GM12872 (cell line): ENCODE data around the gene GARNL3.

Experiments
- TF ChIP-seq, protein P1 (sequence below): IDR thresholded peaks from 3 replicates; pipeline ENCODE4 v1.5.1; 2011; ENCODE audit warnings: low read depth, mild to moderate bottlenecking, low read length, moderate library complexity; ENCODE audit not compliant: insufficient read depth

GARNL3 gene

DNA sequence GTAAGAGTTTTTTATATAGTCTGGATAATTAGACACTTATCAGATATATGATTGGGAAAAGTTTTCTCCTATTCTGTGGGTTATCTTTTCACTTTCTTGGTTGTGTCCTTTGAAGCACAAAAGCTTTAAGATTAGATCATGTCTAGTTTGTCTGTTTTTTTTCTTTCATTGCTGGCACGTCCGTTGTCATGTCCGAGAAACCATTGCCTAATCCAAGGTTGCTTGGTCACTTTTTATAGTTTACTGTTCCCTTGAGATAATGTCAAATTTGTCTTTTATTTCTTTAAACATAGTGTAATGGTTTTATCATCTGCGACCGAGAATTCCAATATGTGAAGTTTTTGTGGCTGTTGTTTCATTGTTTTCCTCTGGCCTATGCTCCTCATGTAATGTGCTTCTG is 28.8 kb downstream of the GARNL3 start:
- TF ChIP-seq, protein P1, sequence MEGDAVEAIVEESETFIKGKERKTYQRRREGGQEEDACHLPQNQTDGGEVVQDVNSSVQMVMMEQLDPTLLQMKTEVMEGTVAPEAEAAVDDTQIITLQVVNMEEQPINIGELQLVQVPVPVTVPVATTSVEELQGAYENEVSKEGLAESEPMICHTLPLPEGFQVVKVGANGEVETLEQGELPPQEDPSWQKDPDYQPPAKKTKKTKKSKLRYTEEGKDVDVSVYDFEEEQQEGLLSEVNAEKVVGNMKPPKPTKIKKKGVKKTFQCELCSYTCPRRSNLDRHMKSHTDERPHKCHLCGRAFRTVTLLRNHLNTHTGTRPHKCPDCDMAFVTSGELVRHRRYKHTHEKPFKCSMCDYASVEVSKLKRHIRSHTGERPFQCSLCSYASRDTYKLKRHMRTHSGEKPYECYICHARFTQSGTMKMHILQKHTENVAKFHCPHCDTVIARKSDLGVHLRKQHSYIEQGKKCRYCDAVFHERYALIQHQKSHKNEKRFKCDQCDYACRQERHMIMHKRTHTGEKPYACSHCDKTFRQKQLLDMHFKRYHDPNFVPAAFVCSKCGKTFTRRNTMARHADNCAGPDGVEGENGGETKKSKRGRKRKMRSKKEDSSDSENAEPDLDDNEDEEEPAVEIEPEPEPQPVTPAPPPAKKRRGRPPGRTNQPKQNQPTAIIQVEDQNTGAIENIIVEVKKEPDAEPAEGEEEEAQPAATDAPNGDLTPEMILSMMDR, result no peak

DNA sequence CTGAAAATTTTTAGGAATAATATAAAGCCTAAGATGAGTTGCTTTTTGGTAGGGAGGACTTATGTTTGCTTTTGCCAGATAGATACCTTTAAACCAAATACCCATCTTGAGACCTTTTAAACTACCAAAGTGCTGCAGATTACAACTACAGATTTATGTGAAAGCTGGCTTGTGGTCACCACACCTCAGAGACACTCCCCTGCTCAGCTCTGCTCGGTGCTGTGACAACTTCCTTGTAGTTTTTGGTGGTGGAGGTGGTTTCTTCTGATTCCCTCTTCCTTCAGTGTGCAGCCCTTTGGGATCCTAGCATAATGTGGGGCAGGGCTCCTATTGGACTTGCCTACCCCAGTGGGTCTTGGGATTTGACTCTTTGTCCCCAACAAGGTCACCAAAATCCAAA is 29.2 kb downstream of the GARNL3 start:
- TF ChIP-seq, protein P1, result no peak

DNA sequence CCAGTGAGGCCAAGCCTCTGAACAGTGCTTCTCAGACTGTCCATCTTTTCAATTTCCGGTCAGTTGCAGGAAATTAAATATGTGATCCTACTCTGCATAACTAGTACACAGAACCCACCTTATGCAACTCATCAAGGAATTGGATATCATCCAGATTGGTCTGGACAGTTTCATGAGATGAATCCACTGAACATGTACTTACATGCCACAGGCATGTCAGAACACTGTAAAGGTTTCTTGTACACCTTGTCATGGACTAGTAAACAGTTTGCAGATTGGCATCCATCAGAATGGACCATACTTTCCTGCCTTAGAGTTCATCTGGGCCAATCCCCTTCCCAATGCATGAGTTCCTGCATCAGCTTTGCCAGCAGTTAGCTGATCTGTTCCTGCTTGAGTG is 30.4 kb downstream of the GARNL3 start:
- TF ChIP-seq, protein P1, result no peak

DNA sequence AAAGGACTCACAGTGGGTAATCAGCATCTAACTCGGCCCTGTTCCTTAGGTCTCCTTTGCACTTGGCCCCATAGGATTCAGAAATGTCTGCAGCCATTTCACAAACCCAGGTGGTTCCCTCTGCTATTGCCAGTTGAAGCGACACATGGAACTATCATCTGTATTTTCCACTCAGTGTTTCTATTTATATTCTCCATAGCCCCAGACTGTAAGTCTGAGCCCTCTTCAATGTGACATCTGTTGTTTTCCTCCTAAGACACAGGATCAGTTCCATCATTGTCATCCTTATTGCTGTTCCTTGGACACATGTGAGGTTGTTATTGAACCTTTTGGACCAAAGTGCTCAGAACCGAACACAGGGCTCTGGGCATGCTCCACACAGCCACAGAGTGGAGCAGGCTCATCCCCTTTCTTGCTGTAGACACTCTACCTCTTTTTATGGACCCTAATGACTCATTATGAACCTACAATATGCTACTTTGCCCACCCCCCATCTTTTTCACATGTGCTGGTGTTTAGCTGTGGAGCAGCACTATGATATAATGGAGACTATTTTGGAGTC is 36.4 kb downstream of the GARNL3 start:
- TF ChIP-seq, protein P1, result no peak

DNA sequence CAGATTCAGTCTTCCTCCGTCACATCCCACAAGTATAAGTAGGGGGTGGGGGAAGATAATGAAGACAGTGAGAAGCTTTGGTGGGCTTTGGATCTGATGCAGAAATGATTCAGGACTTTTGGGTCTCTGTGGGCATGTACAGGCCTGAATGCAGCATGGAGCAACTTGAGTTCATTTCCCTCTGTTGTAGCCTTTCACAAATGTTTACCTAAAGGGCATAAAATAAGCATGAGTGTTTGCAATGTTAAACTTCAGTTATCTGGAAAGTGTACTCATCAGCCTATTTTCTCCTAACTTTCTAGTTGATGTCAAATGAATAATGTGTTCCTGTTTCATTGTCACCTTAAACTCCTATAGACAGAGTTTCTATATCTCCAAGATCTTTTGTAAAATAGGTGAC is 39.3 kb downstream of the GARNL3 start:
- TF ChIP-seq, protein P1, result no peak

DNA sequence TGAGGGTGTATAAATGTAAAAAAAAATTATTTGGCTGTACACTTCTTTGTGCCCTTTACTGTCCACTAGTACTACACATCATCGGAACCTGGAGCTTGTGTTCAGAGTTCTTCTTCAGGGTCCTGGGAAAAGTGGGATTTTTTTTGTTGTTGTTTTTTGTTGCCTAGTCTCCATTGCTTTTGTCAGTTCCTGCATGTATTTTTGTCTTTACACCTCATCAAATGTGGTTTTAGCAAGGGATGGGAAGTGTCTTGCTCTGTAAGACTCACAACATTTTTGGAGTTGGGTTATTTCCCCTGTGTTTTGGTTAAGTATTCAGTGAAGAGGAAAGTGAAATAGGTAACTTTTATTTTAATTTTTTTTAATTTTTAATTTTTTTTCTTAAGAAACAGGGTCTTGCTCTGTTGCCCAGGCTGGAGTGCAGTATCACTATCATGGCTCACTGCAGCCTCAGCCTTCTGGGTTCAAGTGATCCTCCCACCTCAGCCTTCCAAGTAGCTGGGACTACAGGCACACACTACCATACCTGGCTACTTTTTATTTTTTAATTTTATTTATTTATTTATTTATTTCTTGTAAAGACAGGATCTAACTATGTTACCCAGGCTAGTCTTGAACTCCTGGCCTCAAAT is 40.7 kb downstream of the GARNL3 start:
- TF ChIP-seq, protein P1, result no peak

DNA sequence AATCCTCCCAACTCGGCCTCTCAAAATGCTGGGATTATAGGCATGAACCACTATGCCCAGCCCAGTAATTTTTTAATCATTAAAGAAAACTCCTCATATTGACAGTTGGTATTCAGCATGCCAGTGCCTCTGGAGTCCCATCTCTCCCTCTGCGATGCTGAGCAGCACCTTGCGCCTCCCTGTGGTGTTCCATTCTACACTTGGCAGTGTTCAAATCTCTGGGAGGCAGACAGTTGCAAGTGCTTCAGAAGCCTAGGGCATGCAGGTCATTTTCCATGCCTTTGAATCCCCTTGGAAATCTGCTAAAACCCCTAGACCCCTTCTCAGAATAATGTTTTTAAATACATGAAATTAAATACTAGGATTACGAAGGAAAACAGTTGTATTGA is 41.3 kb downstream of the GARNL3 start:
- TF ChIP-seq, protein P1, result no peak
